ENCODE measurements around the gene ADAMTS7.
"Not testable (repeated sequence)": the region's sequence is repeated elsewhere in the genome, so short reads cannot be mapped to it uniquely, and the experiment has no call there.

ADAMTS7 gene

GRCh38 chr15:78831229-78832207, 20.3 kb upstream of the ADAMTS7 start:
- in situ Hi-C loops (cut with MboI; ENCODE audit: low pct_unique_long_range_greater_than_20kb, low sequenced_read_pairs): no loop called here
- no peak for DNase-seq

- in situ Hi-C loops (cut with MboI; ENCODE audit: low pct_unique_long_range_greater_than_20kb, low sequenced_read_pairs): no loop called here
- DNase-seq: no peak
Measured at GRCh38 chr15:78830514-78831228, 19.4 kb upstream of the ADAMTS7 start.

- in situ Hi-C loops (cut with MboI; ENCODE audit: low pct_unique_long_range_greater_than_20kb, low sequenced_read_pairs): no loop called here
- no peak for DNase-seq
Measured at GRCh38 chr15:78828920-78829319, 17.7 kb upstream of the ADAMTS7 start.

- DNase-seq: no peak
- in situ Hi-C loops (cut with MboI; ENCODE audit: low pct_unique_long_range_greater_than_20kb, low sequenced_read_pairs): no loop called here
Measured at GRCh38 chr15:78822514-78822913, 11.2 kb upstream of the ADAMTS7 start.

GRCh38 chr15:78811825-78812183, 540 bp upstream of the ADAMTS7 start:
- in situ Hi-C loops (cut with MboI; ENCODE audit: low pct_unique_long_range_greater_than_20kb, low sequenced_read_pairs): no loop called here
- DNase-seq: no peak

- peak; percentile 60 for DNase-seq
- in situ Hi-C loops (cut with MboI; ENCODE audit: low pct_unique_long_range_greater_than_20kb, low sequenced_read_pairs): no loop called here
Measured at GRCh38 chr15:78810362-78811123, 721 bp downstream of the ADAMTS7 start.

- in situ Hi-C loops (cut with MboI; ENCODE audit: low pct_unique_long_range_greater_than_20kb, low sequenced_read_pairs): no loop called here
- DNase-seq: no peak
Measured at GRCh38 chr15:78810003-78810361, 1.3 kb downstream of the ADAMTS7 start.

GRCh38 chr15:78808550-78808949, 2.7 kb downstream of the ADAMTS7 start:
- peak; percentile 92 for DNase-seq
- in situ Hi-C loops (cut with MboI; ENCODE audit: low pct_unique_long_range_greater_than_20kb, low sequenced_read_pairs): no loop called here

- no peak for DNase-seq
- in situ Hi-C loops (cut with MboI; ENCODE audit: low pct_unique_long_range_greater_than_20kb, low sequenced_read_pairs): no loop called here
Measured at GRCh38 chr15:78807359-78807758, 3.9 kb downstream of the ADAMTS7 start.

- in situ Hi-C loops (cut with MboI; ENCODE audit: low pct_unique_long_range_greater_than_20kb, low sequenced_read_pairs): no loop called here
- no peak for DNase-seq
Measured at GRCh38 chr15:78804391-78804792, 6.9 kb downstream of the ADAMTS7 start.

GRCh38 chr15:78800806-78801205, 10.5 kb downstream of the ADAMTS7 start:
- DNase-seq: no peak
- in situ Hi-C loops (cut with MboI; ENCODE audit: low pct_unique_long_range_greater_than_20kb, low sequenced_read_pairs): no loop called here

- no peak for DNase-seq
- in situ Hi-C loops (cut with MboI; ENCODE audit: low pct_unique_long_range_greater_than_20kb, low sequenced_read_pairs): no loop called here
Measured at GRCh38 chr15:78800189-78800588, 11.1 kb downstream of the ADAMTS7 start.

- in situ Hi-C loops (cut with MboI; ENCODE audit: low pct_unique_long_range_greater_than_20kb, low sequenced_read_pairs); DNase-seq: not testable (repeated sequence)
Measured at GRCh38 chr15:78799102-78799501, 12.2 kb downstream of the ADAMTS7 start.

- DNase-seq; in situ Hi-C loops (cut with MboI; ENCODE audit: low pct_unique_long_range_greater_than_20kb, low sequenced_read_pairs): not testable (repeated sequence)
Measured at GRCh38 chr15:78798355-78798754, 12.9 kb downstream of the ADAMTS7 start.

GRCh38 chr15:78797951-78798350, 13.3 kb downstream of the ADAMTS7 start:
- DNase-seq: no peak
- in situ Hi-C loops (cut with MboI; ENCODE audit: low pct_unique_long_range_greater_than_20kb, low sequenced_read_pairs): no loop called here

GRCh38 chr15:78796510-78796909, 14.8 kb downstream of the ADAMTS7 start:
- no peak for DNase-seq
- in situ Hi-C loops (cut with MboI; ENCODE audit: low pct_unique_long_range_greater_than_20kb, low sequenced_read_pairs): no loop called here

- in situ Hi-C loops (cut with MboI; ENCODE audit: low pct_unique_long_range_greater_than_20kb, low sequenced_read_pairs): no loop called here
Measured at GRCh38 chr15:78795043-78795442, 16.2 kb downstream of the ADAMTS7 start.

GRCh38 chr15:78794446-78794845, 16.8 kb downstream of the ADAMTS7 start:
- DNase-seq; in situ Hi-C loops (cut with MboI; ENCODE audit: low pct_unique_long_range_greater_than_20kb, low sequenced_read_pairs): not testable (repeated sequence)

More at GRCh38 chr15:78795043-78795442, 16.2 kb downstream of the ADAMTS7 start:
- DNase-seq: no peak

- in situ Hi-C loops (cut with MboI; ENCODE audit: low pct_unique_long_range_greater_than_20kb, low sequenced_read_pairs): no loop called here
Measured at GRCh38 chr15:78791357-78791756, 19.9 kb downstream of the ADAMTS7 start.

GRCh38 chr15:78790027-78790426, 21.2 kb downstream of the ADAMTS7 start:
- peak; percentile 71 for DNase-seq
- in situ Hi-C loops (cut with MboI; ENCODE audit: low pct_unique_long_range_greater_than_20kb, low sequenced_read_pairs): no loop called here

More at GRCh38 chr15:78791357-78791756, 19.9 kb downstream of the ADAMTS7 start:
- DNase-seq: no peak
